HPDE6-E6E7 (cell line): ENCODE results near the gene GMPS.
"Not testable (repeated sequence)": the region's sequence is repeated elsewhere in the genome, so short reads cannot be mapped to it uniquely, and the experiment has no call there.

Source experiments
- DNase-seq: peaks from one replicate; pipeline ENCODE4 v3.0.0; 2011; ENCODE audit warnings: missing footprints; ENCODE audit errors: extremely low spot score

The GMPS gene

DNA sequence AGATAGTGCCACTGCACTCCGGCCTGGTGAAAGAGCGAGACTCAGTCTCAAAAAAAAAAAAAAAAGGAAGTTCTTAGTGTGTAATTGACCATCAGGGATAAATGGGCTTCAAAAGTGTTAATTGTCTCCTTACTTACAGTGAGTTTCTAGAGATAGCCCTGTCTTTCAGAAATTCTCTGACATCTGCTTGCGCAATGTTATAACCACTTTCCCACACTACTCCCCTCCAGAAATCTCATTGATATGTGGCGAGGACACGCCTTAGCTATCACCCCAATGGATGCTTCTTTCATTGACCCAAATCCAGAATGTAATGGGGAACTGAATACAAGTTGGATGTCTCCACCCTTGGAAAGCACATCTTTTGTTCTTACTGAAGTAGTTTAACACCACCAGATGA, 70.9 kb downstream of the GMPS start:
- no peak for DNase-seq

DNA sequence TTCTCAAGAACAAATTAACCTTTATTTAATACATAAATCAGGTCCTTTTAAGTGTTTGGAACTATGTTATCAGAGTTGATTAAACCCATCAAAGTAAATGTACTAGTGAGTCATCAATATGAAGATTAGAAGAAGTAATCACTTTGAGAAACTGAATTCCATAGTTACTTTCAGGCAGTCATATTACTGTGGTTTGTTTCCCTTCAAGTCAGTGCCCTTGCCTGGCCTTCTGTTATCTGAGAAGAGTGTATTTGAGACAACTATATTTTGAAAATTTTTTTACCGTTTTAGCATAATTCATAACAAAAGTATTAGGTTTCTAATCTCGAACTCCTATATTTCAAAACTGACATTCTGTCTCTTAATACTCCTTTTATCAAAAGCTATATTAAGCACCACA, 73.6 kb downstream of the GMPS start:
- no peak for DNase-seq

DNA sequence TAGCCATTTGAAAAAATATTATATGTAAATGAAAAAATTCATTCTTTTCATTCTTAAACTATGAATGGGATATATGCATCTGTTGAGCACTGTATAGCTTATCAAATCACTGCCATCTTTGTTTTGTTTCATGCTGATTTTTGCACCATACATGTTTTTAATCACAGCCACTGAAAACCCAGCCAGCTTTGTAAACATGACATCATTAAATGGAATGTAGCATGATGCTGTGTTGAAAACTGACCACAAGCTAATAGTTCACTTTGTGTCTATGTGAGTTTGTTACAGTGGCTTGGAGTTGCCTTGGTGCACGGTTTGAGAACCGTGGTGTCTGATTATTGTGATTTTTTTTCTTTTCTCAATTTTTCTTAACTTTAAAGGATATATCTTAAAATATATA, 75.7 kb downstream of the GMPS start:
- DNase-seq = no peak

DNA sequence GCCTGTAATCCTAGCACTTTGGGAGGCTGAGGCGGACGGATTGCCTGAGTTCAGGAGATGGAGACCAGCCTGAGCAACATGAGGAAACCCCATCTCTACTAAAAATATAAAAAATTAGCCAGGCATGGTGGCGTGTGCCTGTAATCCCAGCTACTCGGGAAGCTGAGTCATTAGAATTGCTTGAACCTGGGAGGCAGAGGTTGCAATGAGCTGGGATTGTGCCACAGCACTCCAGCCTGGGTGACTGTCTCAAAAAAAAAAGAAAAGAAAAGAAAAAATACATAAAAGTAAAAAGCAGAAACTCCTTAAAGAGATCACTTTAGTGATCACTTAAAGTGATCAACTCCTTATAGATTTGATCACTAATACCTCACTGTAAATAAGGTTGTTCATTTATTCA, 78.0 kb downstream of the GMPS start:
- DNase-seq = no peak

DNA sequence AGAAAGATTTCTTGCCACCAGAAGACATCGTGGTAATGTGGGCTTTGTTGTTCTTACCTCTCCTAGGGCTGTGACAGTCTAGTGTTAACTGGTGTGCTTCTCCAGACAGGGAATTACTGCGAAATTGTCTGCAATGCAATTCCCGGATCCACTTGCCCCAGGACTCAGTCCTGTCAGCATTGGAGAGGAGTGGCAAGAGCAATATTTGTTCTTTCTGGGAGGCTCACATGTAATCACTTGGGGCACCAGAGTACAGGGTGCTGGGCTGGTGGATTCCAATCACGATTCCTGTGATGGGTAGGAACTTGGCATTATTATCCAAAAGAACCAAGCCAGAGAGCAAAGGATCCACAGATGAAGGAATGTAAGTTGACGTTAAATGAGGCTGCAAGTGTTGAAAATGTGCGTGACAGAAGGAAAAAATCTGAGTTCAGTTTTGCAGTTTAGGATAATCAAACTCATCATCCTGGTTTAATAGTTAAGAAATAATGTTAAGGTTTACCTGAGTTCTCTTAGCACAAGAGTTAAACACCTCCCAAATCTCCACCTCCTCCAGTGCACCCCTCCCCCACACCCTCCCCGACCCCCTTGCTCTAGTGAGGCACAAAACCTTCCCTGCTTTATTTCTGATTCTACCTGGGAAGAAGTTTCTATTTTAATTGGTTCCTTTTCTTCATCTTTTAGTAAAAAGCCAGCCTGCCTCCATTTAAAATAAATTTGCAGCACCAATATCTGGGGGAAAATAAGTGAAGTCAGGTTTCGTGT, 79.2 kb downstream of the GMPS start:
- no peak for DNase-seq

DNA sequence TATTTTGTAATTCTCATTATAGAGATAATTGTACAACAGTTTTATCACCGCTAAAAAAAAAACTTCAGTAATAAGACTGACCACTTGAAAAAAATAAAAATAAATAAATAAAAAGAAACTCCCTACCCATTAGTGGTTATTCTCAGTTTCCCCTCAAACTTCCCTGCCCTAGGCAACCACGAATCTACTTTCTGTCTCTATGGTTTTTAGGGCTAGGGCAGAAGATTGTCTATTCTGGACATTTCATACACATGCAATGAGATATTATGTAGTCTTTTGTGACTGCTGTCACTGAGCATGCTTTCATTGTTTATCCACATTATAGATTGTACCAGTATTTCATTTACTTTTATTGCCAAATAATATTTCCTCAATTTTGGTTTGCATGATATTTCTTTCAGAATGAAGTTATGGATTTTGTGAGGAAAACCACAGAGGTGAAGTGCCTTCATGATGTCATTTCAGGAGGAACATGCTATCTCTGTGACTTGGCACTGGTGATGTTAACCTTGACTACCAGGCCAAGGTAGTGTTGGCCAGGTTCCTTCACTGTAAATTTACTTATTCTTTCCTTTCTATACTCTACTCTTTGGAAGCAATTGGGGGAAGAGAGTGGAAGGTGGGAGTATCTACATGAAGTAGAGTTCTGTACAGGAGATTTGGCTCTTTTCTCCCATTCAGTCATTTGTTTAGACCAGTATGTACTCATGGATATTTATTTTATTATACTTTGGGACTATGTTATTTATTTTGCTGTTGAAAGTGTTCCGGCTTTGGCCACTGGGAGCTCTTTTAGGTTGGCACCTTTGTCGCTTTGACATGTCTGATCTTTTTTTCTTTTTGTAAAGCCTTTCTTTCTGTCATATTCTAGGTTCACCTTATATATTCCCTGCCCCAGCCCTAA, 86.3 kb downstream of the GMPS start:
- no peak for DNase-seq

DNA sequence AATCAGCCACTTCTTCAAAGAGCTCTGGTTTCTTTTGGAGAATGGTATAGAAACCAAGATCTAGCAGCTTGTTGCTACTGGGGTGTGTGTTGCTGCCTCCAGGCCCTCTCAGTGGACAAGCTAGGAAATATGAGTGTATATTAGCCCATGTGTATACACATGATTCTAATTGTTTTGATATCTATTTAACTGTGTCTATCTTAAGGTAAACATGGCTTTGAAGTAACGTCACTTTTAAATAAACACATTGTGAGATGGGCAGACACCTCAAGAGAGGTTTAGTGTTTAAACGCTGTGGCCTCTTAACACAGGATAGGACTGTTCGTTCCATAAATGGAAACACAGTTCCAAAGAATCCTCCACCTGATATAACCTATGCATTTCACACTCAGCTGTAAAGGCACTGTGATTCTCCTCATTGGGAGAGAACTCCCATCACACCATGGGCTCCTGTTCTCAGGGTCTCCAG, 87.0 kb downstream of the GMPS start:
- no peak for DNase-seq

DNA sequence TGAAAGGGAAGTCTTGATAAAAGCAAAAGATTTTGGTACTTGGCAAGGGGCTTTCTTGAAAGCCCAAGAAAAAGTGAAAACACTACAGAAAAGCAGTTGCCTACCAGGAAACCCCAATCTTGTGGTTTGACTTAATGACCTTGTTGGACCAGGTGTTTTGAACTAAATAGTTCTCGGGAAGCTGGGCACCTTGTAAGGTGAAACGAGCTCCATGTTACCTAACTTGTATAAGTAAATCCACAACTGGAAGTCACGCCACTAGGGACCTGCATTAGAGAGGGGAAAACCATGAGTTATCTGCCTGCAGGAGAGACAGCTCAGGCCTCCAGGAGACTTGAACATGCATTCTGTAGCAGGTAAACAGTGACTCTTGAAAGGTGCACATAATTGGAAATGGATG, 88.2 kb downstream of the GMPS start:
- no peak for DNase-seq

DNA sequence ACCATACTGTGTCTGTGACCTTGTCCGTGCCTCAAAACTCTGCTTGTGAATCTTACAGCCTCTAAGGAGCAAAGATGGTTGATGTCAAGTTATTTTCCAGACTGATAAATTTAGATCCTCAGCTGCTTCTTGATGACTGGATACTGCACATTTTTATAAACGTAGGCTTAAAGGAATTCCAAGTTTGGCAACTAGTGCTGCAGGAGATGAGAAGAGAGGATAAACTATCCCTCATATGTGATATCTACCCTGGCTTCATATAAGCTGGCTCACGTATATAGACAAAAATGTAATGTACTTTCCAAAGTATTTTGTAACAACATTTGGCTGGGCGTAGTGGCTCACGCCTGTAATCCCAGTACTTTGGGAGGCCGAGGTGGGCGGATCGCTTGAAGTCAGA, 89.6 kb downstream of the GMPS start:
- no peak for DNase-seq

DNA sequence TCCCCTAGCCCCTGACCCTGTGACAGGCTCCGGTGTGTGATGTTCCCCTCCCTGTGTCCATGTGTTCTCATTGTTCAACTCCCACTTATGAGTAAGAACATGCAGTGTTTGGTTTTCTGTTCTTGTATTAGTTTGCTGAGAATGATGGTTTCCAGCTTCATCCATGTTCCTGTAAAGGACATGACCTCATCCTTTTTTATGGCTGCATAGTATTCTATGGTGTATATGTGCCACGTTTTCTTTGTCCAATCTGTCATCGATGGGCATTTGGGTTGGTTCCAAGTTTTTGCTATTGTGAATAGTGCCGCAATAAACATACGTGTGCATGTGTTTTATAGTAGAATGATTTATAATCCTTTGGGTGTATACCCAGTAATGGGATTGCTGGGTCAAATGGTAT, 90.6 kb downstream of the GMPS start:
- not testable (repeated sequence) for DNase-seq

DNA sequence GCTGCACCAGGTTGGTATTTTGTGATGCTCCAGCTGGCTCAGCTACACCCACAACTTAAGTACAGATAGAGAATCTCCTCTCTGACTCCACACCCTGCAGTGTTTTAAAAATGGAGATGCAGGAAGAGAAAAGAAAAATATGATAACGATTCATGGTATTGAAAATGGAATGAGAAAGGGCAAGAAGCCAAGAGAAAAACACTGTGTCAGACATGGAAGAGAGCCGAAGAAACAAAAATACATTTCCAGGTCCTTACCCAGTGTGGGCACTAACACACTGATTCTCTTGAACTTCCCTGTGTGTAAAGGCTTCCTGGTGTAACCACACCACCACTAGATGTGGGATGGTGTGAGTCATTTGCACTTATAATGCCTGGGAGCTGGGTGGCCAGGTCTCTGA, 93.1 kb downstream of the GMPS start:
- no peak for DNase-seq

DNA sequence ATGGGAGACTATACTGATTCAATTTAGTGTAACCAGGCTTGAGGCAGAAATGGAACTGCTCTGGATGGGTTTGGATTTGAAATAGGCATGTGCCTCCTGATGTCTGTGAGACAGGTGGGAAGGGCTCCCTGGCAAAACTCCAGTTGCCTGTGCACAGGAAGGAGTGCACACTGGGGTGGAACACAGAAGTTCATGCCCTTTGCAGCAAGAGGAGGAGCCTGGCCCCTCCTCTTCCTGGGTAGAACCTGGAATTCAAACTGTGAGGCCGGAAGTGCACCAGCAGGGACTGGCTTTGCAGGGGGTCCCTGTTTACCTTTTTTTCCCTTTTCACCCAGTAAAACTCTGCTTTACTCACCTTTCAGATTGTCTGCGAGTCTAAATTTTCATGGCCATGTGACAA, 99.9 kb downstream of the GMPS start:
- DNase-seq = no peak

DNA sequence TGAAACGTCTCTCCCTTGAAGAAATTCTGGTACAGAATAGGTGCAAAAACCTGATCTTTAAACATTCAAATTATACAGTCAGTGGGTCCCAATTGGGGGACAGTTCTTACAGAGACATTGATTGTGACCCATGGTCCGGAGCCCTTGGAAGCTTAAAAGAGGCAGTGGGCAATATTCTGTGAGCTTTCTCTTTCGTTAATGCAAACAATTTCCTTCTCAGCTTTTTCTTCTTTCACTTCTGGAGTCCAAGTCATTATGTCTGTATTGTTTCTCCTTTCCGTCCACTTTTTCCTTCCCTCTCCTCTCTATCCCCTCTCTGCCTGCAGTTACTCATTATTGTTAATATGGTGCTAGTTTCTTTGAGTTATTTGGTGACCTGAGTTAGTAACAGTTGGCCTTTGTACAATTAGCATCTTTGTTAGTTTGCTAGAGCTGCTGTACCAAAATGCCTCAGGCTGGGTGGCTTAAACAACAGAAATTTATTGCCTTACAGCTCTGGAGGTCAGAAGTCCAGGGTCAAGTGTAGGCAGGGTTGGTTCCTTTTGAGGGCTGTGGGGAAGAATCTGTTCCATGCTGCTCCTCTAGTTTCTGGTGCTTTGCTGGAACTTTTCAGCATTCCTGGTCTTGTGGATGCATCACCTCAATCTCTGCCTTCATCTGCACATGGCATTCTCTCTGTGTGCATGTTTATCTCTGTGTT, 102.6 kb downstream of the GMPS start:
- DNase-seq = no peak

DNA sequence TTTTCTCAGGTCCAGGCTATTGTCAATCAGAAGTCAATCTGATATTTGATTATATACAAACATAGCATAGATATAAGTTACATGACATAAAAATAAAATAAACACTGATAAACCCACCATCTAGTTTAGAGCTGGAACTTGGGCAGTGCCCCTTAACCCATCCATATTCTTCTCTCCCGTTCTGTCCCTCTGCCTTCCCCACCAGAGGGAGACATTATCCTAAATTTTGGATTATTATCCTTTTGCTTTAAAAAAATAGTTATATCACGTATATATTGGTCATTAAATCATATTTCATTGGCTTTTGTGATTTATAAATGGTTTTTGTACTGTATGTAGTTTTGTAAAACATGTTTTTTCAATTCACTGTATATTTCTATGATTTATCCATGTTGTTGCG, 107.9 kb downstream of the GMPS start:
- no peak for DNase-seq

DNA sequence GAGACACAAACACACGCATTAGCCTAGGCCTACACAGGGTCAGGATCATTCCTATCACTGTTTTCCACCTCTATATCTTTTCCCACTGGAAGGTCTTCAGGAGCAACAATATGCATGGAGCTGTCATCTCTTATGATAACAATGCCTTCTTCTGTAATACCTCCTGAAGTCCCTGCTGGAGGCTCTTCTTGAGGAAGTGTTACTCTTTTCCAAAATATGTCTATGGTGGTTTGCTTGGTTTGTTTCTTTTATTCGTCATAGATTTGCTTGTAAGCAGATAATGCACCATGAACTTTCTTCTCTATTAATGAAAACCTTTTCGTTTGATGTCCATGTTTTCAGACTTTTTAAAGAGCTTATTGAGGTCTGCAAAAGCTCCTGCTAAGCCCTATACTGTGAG, 109.3 kb downstream of the GMPS start:
- DNase-seq = no peak

DNA sequence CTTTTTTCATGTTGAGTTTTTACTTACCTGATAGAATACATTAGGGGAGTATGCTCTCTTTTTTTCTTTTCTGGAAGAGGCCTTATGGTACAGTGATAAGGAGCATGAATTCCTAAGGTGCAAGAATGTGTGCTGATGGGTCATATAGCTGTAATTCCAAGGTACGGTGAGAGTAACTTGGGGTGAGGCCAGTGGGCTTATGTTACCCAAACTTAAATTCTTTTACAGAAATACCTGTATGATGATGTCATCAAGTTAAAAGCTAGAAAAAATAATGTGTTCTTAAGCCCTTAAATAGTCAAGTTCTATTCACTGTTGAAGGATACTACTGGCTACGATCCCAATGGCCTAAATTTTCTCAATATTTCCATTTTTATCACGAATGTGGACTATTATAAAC, 111.2 kb downstream of the GMPS start:
- DNase-seq = no peak

DNA sequence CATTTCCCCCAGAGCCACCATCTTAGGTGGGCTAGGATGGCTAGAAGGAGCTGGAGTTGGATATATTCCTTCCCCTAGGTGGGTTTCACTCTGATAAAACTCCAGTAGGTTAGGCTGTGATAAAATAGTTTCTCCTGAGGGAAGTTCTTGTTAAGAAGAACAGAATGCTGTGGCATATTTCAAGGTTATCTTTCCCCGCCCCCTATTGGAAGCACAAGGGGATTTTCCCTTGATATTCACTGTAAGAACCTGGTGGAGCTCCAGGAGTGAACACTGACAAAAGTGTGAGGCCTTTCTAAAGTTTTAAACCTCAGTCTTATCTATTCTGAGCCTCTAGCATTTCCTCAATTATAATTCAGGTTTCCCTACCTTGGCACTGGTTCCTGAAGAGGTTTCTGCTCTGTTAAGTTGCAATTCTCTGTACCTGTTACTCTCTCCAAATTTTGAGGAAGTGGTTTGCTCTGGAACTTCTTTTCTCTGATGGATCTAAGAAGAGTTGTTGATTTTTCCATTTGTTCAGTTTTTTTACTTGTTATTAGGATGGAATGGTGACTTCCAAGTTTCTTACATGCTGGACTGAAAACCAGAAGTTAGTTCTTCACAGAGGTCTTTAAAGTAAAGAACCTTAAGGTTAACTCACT, 113.5 kb downstream of the GMPS start:
- no peak for DNase-seq

DNA sequence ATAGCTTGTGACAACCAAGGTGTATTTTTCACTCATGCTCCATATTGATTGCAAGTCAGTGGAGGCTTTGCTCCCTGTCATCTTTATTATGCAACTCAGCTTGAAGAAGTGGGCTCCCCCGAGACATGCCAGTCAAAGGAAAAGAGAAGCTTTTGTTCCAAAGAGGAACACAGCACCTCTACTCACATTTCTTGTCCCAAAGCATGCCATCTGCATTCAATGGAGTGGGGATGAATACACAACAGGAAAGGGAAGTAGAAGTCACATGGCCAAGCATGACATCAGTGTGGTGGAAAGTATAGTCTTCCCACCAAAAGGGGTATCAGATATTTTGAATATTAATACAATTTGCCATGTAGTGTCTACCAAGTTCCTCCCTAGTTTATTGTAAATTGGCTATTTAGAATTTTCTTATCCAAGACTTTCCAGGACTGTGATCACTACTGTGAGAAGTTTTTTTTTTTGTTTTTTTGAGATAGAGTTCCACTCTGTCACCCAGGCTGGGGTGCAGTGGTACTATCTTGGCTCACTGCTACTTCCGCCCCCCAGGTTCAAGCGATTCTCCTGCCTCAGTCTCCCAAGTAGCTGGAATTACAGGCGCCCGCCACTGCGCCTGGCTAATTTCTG, 114.5 kb downstream of the GMPS start:
- no peak for DNase-seq

DNA sequence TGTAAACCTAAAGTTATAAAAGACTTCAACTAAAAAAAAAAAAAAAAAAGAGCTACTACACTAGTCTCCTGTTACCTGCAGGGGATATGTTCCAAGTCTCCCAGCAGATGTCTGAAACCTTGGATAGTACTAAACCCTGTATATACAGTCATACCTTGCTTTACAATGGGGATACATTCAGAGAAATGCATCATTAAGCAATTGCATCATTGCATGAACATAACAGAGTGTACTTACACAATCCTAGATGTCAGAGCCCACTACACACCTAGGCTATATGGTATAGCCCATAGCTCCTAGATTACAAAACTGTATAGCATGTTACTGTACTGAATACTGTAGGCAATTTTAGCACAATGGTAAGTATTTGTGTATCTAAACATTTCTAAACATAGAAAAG, 119.1 kb downstream of the GMPS start:
- no peak for DNase-seq

DNA sequence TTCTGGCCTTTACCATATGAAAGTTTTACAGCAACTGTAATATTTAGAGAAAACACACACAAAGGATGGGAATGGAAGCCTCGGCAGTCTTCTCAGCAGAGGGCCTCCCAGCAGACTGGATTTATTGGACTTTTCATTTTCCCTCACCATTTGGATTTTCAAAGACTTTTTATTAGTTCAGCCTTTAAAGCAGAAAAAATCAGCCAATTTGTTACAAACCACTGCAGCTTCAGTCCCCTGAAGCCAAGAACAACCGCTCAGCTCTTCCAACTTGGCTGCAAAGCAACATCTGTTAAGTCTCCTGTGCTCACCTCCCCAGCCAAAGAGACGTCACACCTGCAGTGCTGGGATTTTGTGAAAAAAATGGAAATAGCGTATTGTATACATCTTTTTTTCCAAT, 120.8 kb downstream of the GMPS start:
- no peak for DNase-seq

DNA sequence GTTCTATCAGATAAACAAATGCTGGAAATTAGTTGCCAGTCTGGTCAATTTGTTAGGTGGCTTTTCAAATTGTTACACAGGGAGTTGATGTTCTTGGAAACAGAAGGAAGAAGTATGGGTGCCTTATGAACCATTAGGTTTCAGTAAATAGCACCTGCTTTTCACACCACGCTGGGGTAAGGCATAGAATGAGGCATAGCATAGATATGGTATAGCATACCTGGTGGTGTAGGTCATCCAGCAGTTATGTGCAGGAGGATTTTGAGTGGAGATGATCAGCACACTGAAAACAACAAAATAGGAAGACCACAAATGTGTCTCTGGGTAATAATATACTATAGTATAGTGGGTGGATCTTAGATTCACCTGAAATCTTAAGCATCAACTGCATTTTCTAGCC, 121.4 kb downstream of the GMPS start:
- DNase-seq = no peak
